ENCODE measurements around the gene SCO2. TPM values are rescaled to one million over a fixed set of nuclear protein-coding genes. Genes with fewer than 3 reads are reported as not detected.

SCO2 gene
- total and polyA plus RNA-seq, 2 of the 13 experiments (the other 11 are each of a cell fraction or from before 2014, with no cell fraction given) = 0.32 to 3.7 TPM

DNA sequence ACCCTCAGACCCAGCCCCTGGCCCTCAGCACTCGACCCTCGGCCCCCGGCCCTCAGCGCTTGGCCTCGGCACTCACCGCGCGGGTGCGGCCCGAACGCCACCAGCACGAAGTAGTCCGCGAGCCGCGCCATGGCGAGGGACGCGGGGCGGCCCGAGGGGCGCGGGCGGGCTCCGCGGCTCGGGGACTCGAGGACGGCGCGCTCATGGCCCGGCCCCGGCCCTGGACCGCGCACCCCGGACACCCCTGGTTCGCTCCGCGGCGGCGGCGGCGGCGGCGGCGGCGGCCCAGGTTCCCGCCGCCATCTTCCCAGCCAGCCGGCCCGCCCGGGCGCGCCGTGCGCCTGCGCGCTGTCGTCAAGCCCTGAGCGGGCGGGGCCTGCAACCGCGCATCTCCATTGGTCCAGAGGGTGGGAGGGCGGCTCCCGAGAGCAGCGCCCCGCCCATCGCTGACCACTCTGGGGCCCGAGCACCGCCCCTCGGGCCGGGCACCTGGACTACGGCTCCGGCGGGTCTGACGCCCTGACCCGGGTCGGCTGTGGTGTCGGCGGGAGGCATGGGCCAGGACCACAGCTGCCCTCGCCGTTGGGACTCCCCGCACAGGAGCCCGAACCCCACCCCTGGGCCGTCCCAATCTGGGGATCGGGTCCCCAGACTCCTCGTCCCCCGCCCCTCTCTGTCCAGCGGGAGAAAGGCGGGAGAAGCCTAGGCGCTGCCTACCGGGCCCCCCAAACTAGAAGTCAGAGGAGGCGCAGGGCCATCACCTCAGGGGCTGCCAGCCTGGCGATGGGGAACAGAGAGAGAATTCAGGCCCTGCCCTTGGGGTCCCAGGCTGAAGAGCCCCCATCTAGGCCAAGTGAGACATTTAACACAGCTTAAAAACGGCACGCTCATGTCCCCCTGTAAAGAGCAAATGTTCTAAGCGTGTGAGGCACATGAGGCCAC, 50.4 kb downstream of the SCO2 start, which contains the start of gene SBF1 (continued):
- TF ChIP-seq ZNF776 (CRISPR knock-in tag; IDR thresholded peaks at IDR 0.05) = 0 out of 2 replicates have a peak, but pooled peaks have one; percentile 22
- TF ChIP-seq, protein P1, sequence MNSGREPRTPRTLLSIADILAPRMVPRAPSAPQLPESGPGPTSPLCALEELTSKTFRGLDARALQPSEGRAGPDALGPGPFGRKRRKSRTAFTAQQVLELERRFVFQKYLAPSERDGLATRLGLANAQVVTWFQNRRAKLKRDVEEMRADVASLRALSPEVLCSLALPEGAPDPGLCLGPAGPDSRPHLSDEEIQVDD (CRISPR knock-in tag; IDR thresholded peaks at IDR 0.05; ENCODE audit: borderline replicate concordance) = 0 out of 2 replicates have a peak, but pooled peaks have one; percentile 56
- TF ChIP-seq CREB3 (CRISPR knock-in tag; IDR thresholded peaks at IDR 0.05) = no peak
- no peak for TF ChIP-seq BRF2 (CRISPR knock-in tag; IDR thresholded peaks at IDR 0.05)
- no peak for TF ChIP-seq ZNF441 (CRISPR knock-in tag; IDR thresholded peaks at IDR 0.05; ENCODE audit: borderline replicate concordance)
- no peak for TF ChIP-seq MEF2D (CRISPR knock-in tag; IDR thresholded peaks at IDR 0.05)
- peak; percentile 90; the same call in 1 of the 2 replicates for TF ChIP-seq ZBED4 (CRISPR knock-in tag; IDR thresholded peaks at IDR 0.05; ENCODE audit: borderline replicate concordance)
- TF ChIP-seq ZBTB21 (CRISPR knock-in tag; IDR thresholded peaks at IDR 0.05) = no peak
- TF ChIP-seq RBM39 (IDR thresholded peaks at IDR 0.05; ENCODE audit: low read depth, low read length, poor library complexity, severe bottlenecking) = no peak
- TF ChIP-seq SRSF1 (optimal IDR thresholded peaks at IDR 0.05; ENCODE audit: low read depth, low read length) = no peak
- TF ChIP-seq ZNF75D (CRISPR knock-in tag; IDR thresholded peaks at IDR 0.05; ENCODE audit: borderline replicate concordance) = no peak
- no peak for TF ChIP-seq PBX2 (CRISPR knock-in tag; IDR thresholded peaks at IDR 0.05)
- TF ChIP-seq BRCA1 (CRISPR knock-in tag; IDR thresholded peaks at IDR 0.05) = no peak
- peak; percentile 45; the same call in 1 of the 2 replicates for TF ChIP-seq GABPB1 (CRISPR knock-in tag; IDR thresholded peaks at IDR 0.05)
- TF ChIP-seq HOXA7 (CRISPR knock-in tag; IDR thresholded peaks at IDR 0.05) = no peak
- TF ChIP-seq PHF20 (CRISPR knock-in tag; IDR thresholded peaks at IDR 0.05) = no peak; the same call in 1 of the 2 replicates
- no peak for TF ChIP-seq HIVEP1 (CRISPR knock-in tag; IDR thresholded peaks at IDR 0.05)
- no peak for TF ChIP-seq ARHGAP35 (CRISPR knock-in tag; IDR thresholded peaks at IDR 0.05; ENCODE audit: borderline replicate concordance)
- no peak for TF ChIP-seq KLF11 (CRISPR knock-in tag; IDR thresholded peaks at IDR 0.05)
- 0 out of 2 replicates have a peak, but pooled peaks have one; percentile 14 for TF ChIP-seq GATAD2A (CRISPR knock-in tag; IDR thresholded peaks at IDR 0.05)
- TF ChIP-seq, protein P2, sequence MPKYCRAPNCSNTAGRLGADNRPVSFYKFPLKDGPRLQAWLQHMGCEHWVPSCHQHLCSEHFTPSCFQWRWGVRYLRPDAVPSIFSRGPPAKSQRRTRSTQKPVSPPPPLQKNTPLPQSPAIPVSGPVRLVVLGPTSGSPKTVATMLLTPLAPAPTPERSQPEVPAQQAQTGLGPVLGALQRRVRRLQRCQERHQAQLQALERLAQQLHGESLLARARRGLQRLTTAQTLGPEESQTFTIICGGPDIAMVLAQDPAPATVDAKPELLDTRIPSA (CRISPR knock-in tag; IDR thresholded peaks at IDR 0.05; ENCODE audit: borderline replicate concordance) = no peak

All from HepG2 (cell line).